SU-DHL-6 (cell line): ENCODE measurements around the gene CTU2.

Experiments used
- EZH2phosphoT487 ChIP-seq: fragments of 200-600 bp; sonication (generic), shearing (Covaris generic); conservative IDR thresholded peaks from 2 replicates; pipeline ENCODE4 v1.6.1; 2018; ENCODE audit warnings: mild to moderate bottlenecking, antibody characterized with exemption, low read length, moderate library complexity, mixed read lengths
- TF ChIP-seq, protein P1 (sequence below): fragments of 200-600 bp; sonication (generic); IDR thresholded peaks from one replicate; pipeline ENCODE4 v1.5.1; 2017; ENCODE audit warnings: antibody characterized with exemption, mild to moderate bottlenecking, low read length, moderate library complexity; ENCODE audit not compliant: insufficient read depth, poor library complexity, severe bottlenecking

DNA sequence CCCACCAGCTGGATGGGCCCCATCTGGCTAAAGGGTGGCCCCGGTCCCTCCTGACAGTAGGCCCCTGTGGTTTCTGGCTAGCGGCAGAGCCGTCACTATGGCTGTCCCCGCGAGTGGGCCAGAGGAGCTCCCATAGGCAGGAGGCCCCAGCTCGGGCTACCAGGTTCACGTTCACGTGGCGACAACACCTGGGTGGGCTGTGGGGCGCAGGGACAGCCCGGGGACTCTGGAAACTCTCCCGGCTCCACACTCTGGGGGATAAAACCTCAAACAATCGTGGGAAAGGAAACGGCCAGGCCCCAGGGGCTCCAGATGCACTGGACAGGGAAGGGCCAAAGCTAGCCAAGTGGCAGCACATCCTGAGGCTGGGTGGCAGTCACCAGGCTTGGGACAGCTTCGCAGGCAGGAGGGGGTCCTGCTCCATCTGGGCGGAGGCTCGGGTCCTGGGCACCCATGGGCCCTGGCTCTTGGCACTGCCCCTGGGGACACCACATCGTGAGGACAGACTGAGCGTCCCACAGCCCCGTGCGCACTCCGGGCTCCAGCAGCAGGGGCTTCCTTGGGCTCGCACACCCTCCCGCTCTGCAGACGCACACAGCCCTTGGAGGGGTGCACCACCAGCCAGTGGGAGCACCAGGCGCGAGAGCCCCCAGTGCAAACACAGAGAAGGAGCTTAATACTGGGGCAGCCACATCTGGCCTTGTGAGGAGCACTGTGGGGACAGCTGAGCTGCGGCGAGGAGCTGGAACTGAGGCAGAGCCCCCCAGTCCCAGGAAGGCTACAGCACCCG, 4.5 kb upstream of the CTU2 start:
- TF ChIP-seq, protein P1, sequence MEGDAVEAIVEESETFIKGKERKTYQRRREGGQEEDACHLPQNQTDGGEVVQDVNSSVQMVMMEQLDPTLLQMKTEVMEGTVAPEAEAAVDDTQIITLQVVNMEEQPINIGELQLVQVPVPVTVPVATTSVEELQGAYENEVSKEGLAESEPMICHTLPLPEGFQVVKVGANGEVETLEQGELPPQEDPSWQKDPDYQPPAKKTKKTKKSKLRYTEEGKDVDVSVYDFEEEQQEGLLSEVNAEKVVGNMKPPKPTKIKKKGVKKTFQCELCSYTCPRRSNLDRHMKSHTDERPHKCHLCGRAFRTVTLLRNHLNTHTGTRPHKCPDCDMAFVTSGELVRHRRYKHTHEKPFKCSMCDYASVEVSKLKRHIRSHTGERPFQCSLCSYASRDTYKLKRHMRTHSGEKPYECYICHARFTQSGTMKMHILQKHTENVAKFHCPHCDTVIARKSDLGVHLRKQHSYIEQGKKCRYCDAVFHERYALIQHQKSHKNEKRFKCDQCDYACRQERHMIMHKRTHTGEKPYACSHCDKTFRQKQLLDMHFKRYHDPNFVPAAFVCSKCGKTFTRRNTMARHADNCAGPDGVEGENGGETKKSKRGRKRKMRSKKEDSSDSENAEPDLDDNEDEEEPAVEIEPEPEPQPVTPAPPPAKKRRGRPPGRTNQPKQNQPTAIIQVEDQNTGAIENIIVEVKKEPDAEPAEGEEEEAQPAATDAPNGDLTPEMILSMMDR = no peak
- no peak for TF ChIP-seq EZH2phosphoT487
